Measurements from ENCODE around the gene PIP5K1B.
A peak's percentile ranks its signal among the peaks of the same experiment; 100 is the strongest.

Gene PIP5K1B

GRCh38 chr9:68964102-68964541 lies 259.1 kb downstream of the PIP5K1B start:
- TF ChIP-seq ZFX (IDR thresholded peaks at IDR 0.05) (no peak), CTCF (conservative IDR thresholded peaks at IDR 0.05) (no peak)

GRCh38 chr9:68964765-68965164 lies 259.7 kb downstream of the PIP5K1B start:
- TF ChIP-seq ZFX (IDR thresholded peaks at IDR 0.05) = no peak
- TF ChIP-seq CTCF (conservative IDR thresholded peaks at IDR 0.05) = no peak
- peak overlapping the region; percentile 39; the same call in 1 of the 2 replicates for H3K27ac ChIP-seq

More at GRCh38 chr9:68964102-68964541, 259.1 kb downstream of the PIP5K1B start:
- H3K27ac ChIP-seq = peak overlapping the region; percentile 39; the same call in 1 of the 2 replicates

GRCh38 chr9:68966496-68966944 lies 261.5 kb downstream of the PIP5K1B start:
- H3K27ac ChIP-seq = no peak overlapping the region
- TF ChIP-seq CTCF (conservative IDR thresholded peaks at IDR 0.05) (no peak), ZFX (IDR thresholded peaks at IDR 0.05) (no peak)

GRCh38 chr9:68967800-68968199 lies 262.8 kb downstream of the PIP5K1B start:
- no peak for TF ChIP-seq ZFX (IDR thresholded peaks at IDR 0.05)
- TF ChIP-seq CTCF (conservative IDR thresholded peaks at IDR 0.05) = no peak
- no peak overlapping the region for H3K27ac ChIP-seq

- no peak overlapping the region for H3K27ac ChIP-seq
- TF ChIP-seq CTCF (conservative IDR thresholded peaks at IDR 0.05) = no peak
- no peak for TF ChIP-seq ZFX (IDR thresholded peaks at IDR 0.05)
These were observed 264.5 kb downstream of the PIP5K1B start for GRCh38 chr9:68969538-68969937.

- TF ChIP-seq CTCF (conservative IDR thresholded peaks at IDR 0.05) (no peak), ZFX (IDR thresholded peaks at IDR 0.05) (no peak)
- no peak overlapping the region for H3K27ac ChIP-seq
These were observed 265.1 kb downstream of the PIP5K1B start for GRCh38 chr9:68970151-68970550.

GRCh38 chr9:68973619-68974018 lies 268.6 kb downstream of the PIP5K1B start:
- no peak overlapping the region for H3K27ac ChIP-seq
- TF ChIP-seq CTCF (conservative IDR thresholded peaks at IDR 0.05) (no peak), ZFX (IDR thresholded peaks at IDR 0.05) (no peak)

Measured in C4-2B (cell line).